Peyer's patch (tissue), 4 donors: ENCODE measurements around the gene FCRL5.

Experiments
- CTCF ChIP-seq, 6 experiments: fragments of 450-650 bp in 4 of 6; fragments of 200-600 bp in 2 of 6; sonication (generic) in 1 of 6; IDR thresholded peaks; one replicate each; pipeline ENCODE4 v1.5.1; 2017 to 2019; ENCODE audit warnings: antibody characterized with exemption in 6 of 6, mild to moderate bottlenecking in 3 of 6, moderate library complexity in 1 of 6
- POLR2A ChIP-seq, 2 donors: fragments of 450-650 bp; IDR thresholded peaks; one replicate each; pipeline ENCODE4 v1.5.1; 2017; ENCODE audit warnings: antibody characterized with exemption in 2 of 2, mild to moderate bottlenecking in 2 of 2, moderate library complexity in 2 of 2

- TF ChIP-seq POLR2A (IDR thresholded peaks at IDR 0.05) = no peak
- no peak for TF ChIP-seq CTCF (IDR thresholded peaks at IDR 0.05)
Observed at GRCh38 chr1:157497987-157498735, 54.2 kb downstream of the FCRL5 start.
